Spinal cord (tissue), 10 donors: ENCODE results near the gene SSBP2. TPM values are rescaled to one million over a fixed set of nuclear protein-coding genes. Genes with fewer than 3 reads are reported as not detected.
A peak's percentile ranks its signal among the peaks of the same experiment; 100 is the strongest.
"Not testable (repeated sequence)": the region's sequence is repeated elsewhere in the genome, so short reads cannot be mapped to it uniquely, and the experiment has no call there.

Experiments
- DNase-seq, 6 donors: peaks; one replicate each; pipeline versions ENCODE4 v3.0.0 to v3.0.0-alpha.2; 2013 to 2015; ENCODE audit warnings: low spot score in 6 of 6, low read depth in 4 of 6
- H3K27ac ChIP-seq: one replicate; pipeline ENCODE4 v1.5.1; 2013; ENCODE audit warnings: low read depth, low read length, control low read depth
- H3K27me3 ChIP-seq: one replicate; pipeline ENCODE4 v1.6.1; 2013; ENCODE audit warnings: low read length; ENCODE audit not compliant: control insufficient read depth, insufficient read depth
- H3K36me3 ChIP-seq: one replicate; pipeline ENCODE4 v1.6.1; 2013; ENCODE audit warnings: low read length; ENCODE audit not compliant: control insufficient read depth, insufficient read depth
- H3K4me1 ChIP-seq: one replicate; pipeline ENCODE4 v1.6.1; 2013; ENCODE audit warnings: low read length; ENCODE audit not compliant: control insufficient read depth, insufficient read depth
- H3K4me3 ChIP-seq: one replicate; pipeline ENCODE4 v1.5.1; 2013; ENCODE audit warnings: low read depth, low read length, control low read depth
- H3K9me3 ChIP-seq: one replicate; pipeline ENCODE4 v1.6.1; 2013; ENCODE audit warnings: low read length; ENCODE audit not compliant: control insufficient read depth, insufficient read depth
- WGBS: methylation state at CpG from one replicate; pipeline ENCODE4 v1.1.5; 2013; ENCODE audit warnings: missing lambda C conversion rate; ENCODE audit not compliant: insufficient coverage; 5-methylcytosine and 5-hydroxymethylcytosine counted together
- polyA plus RNA-seq, 2 donors: library from polyadenylated mRNA; unstranded; fragments of 120-200 nt; gene quantifications; one replicate each; pipeline ENCODE4 v1.2.1, GENCODE V29; 2013; ENCODE audit not compliant: insufficient read length in 2 of 2
- total RNA-seq, 2 donors: library from RNA; depleted of rRNA in 1 of 2; stranded (reverse); fragments of 120-200 nt in 1 of 2; fragments of >200 nt in 1 of 2; gene quantifications; one replicate each; pipeline versions ENCODE4 v1.2.3 to v1.2.4, GENCODE V29; 2013 to 2014
- donor health status: healthy.

Gene SSBP2
- total and polyA plus RNA-seq, 4 donors, result 77.7 to 92.0 (median 88.4) TPM

GRCh38 chr5:81698813-81699212, 52.1 kb downstream of the SSBP2 start:
- no peaks in the 10 kb centered on the region for H3K36me3 ChIP-seq
- 100% methylated on average over 1 of the region's 2 CpGs for WGBS
- no peak for DNase-seq

DNA sequence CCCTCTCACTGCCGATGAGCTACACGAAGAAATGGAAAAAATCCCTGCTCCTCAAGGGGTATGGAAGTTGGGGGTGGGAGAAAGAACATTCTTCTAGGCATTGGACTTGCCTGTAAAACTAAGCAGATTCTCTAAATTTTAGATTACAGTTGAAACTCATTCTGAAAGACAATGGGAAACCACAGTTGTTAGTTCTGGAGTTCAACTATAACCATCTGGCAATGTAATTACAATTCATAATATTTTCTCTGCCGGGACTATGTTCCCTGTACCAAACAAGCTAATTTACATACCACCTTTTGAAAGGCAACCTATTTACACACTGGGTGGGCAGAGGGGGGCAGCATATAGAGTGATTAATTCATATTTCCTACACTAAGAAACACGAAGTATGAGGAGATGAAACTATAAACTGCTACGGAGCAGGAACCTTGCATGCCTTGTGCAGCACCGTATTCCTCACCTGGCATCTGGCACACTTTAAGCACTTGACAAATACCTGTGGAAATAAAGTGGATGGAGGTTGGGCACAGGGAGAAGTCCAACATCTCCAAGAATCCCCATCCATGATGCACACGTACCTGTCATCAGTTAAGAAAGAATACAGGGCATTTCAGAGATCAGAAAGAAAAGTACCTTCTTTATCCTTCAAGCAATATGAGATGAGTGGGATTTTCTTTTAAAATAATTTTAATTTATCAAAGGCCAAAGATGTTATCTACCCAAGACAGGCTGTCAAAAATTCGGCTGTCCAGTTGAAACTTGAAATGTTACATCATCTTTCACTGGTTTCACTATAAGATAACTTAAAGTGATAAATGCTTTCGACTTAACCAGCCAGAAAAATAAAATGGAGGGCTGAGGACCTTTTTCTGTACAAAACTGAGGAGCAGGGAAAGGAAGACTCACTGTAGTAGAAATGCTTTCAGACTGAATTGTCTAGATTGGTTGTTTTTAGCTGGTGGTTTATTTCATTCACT, 54.2 kb downstream of the SSBP2 start:
- Histone ChIP-seq H3K9me3 (peaks cover 10% of the 10 kb centered on the region), H3K27ac (no peak overlapping the region), H3K36me3 (no peaks in the 10 kb centered on the region), H3K27me3 (no peaks in the 10 kb centered on the region), H3K4me1 (no peaks in the 10 kb centered on the region), H3K4me3 (no peak overlapping the region)
- 100% methylated on average over 2 of the region's 9 CpGs for WGBS
- DNase-seq, result no peak

More at GRCh38 chr5:81698813-81699212, 52.1 kb downstream of the SSBP2 start:
- H3K27me3 ChIP-seq, result no peaks in the 10 kb centered on the region
- H3K9me3 ChIP-seq, result peaks cover 10% of the 10 kb centered on the region
- H3K4me1 ChIP-seq, result no peaks in the 10 kb centered on the region
- H3K27ac ChIP-seq, result no peak overlapping the region
- no peak overlapping the region for H3K4me3 ChIP-seq

GRCh38 chr5:81694726-81695125, 56.2 kb downstream of the SSBP2 start:
- Histone ChIP-seq H3K4me3 (no peak overlapping the region), H3K36me3 (no peaks in the 10 kb centered on the region)
- no peak for DNase-seq

GRCh38 chr5:81688215-81688614, 62.7 kb downstream of the SSBP2 start:
- Histone ChIP-seq H3K9me3 (peaks cover 8% of the 10 kb centered on the region), H3K27ac (no peak overlapping the region), H3K27me3 (no peaks in the 10 kb centered on the region), H3K36me3 (no peaks in the 10 kb centered on the region), H3K4me3 (no peak overlapping the region), H3K4me1 (no peaks in the 10 kb centered on the region)
- WGBS, result 88% methylated on average over 5 of the region's 5 CpGs
- DNase-seq, result no peak

More at GRCh38 chr5:81694726-81695125, 56.2 kb downstream of the SSBP2 start:
- Histone ChIP-seq H3K27me3 (no peaks in the 10 kb centered on the region), H3K27ac (no peak overlapping the region), H3K4me1 (no peaks in the 10 kb centered on the region), H3K9me3 (no peaks in the 10 kb centered on the region)
- WGBS, result no CpG with 5 or more reads among the region's 2 CpGs

DNA sequence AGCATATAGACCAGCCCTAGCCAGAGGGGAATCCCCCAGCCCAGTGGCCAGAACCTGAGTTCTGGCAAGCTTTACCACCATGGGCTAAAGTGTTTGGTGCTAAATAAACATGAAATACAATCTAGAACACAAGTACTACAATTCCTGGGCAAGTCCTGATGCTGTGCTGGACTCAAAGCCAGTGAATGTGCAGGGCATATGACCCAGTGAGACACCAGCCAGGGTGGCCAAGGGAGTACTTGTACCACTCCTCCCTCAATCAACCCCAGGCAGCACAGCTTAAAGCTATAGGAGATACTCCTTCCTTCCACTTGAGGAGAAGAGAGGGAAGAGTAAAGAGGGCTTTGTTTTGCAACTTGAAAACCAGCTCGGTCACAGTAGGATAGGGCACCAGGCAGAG, 63.6 kb downstream of the SSBP2 start:
- H3K4me3 ChIP-seq, result no peak overlapping the region
- no peak overlapping the region for H3K27ac ChIP-seq
- H3K36me3 ChIP-seq, result no peaks in the 10 kb centered on the region
- H3K27me3 ChIP-seq, result no peaks in the 10 kb centered on the region
- H3K4me1 ChIP-seq, result no peaks in the 10 kb centered on the region
- no peak for DNase-seq
- peaks cover 8% of the 10 kb centered on the region for H3K9me3 ChIP-seq
- 100% methylated on average over 1 of the region's 1 CpG for WGBS

DNA sequence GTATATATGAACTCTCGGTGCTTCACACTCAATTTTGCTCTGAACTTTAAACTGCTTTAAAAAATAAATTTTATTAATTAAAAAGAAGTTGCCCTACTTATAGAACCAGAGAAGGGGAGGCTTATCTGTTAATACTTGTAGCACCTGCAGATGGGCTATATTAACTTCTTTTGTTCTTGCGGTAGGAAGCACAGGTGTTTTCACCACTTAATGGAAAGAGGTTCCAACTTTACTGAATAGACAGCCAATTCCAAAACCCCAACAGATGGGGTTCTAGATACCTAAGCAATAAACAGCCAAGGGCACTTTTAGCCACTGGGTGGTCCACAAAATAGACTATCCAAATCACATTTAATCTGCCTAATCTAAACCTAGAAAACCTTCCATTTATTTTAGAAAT, 65.4 kb downstream of the SSBP2 start:
- DNase-seq, result no peak
- no CpG with 5 or more reads among the region's 2 CpGs for WGBS
- H3K27me3 ChIP-seq, result no peaks in the 10 kb centered on the region
- H3K9me3 ChIP-seq, result peaks cover 12% of the 10 kb centered on the region
- H3K4me1 ChIP-seq, result no peaks in the 10 kb centered on the region
- H3K27ac ChIP-seq, result no peak overlapping the region
- H3K36me3 ChIP-seq, result no peaks in the 10 kb centered on the region
- H3K4me3 ChIP-seq, result no peak overlapping the region

GRCh38 chr5:81679885-81680284, 71.0 kb downstream of the SSBP2 start:
- Histone ChIP-seq H3K4me1 (no peaks in the 10 kb centered on the region), H3K36me3 (no peaks in the 10 kb centered on the region), H3K4me3 (no peak overlapping the region), H3K27me3 (no peaks in the 10 kb centered on the region), H3K27ac (no peak overlapping the region), H3K9me3 (peaks cover 9% of the 10 kb centered on the region)
- WGBS, result 100% methylated on average over 1 of the region's 1 CpG
- DNase-seq, result no peak

DNA sequence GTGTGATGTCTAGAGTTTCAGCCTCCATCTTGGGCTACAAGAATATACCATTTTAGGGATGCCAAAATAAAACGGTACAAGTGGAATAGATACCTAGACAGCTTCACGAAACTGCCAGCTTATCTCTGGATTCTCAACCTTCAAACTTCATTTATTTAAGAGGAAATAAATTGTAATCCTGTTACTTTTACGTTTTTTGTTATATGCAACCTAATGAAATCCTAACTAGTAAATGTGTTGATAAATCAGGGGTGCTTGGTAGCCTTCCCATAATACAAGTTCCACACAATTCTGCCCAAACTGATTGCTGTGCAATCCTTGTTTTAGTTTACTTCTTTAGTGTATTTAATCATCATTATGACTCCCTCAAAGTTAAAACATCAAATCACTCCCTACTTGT, 75.5 kb downstream of the SSBP2 start:
- H3K9me3 ChIP-seq, result peaks cover 1% of the 10 kb centered on the region

DNA sequence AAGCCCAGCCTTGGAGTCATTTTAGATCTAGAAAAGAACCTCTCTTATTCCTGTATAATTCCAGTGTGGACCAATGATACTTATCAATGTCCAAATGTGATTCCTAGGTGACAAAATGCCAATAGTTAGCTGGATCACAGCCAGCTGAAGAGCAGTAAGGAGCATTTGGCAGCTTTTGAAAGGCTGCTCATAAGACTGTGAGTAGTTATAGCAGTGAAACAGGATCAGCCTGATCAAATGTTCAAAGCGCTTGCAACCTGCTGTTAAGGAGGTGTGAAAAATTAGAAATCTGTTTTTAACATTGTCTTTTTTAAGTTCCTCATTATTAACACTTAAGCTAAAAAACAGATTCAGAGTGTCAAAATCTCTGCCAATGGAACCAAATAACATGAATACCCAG, 85.1 kb downstream of the SSBP2 start:
- DNase-seq, result peak in 1 of 6 donors; percentile 8
- WGBS, result no CpG with 5 or more reads among the region's 1 CpG

More for the DNA sequence above, 75.5 kb downstream of the SSBP2 start:
- Histone ChIP-seq H3K27me3 (no peaks in the 10 kb centered on the region), H3K4me3 (no peak overlapping the region), H3K36me3 (no peaks in the 10 kb centered on the region), H3K4me1 (no peaks in the 10 kb centered on the region), H3K27ac (no peak overlapping the region)
- DNase-seq, result no peak
- no CpG with 5 or more reads among the region's 3 CpGs for WGBS

DNA sequence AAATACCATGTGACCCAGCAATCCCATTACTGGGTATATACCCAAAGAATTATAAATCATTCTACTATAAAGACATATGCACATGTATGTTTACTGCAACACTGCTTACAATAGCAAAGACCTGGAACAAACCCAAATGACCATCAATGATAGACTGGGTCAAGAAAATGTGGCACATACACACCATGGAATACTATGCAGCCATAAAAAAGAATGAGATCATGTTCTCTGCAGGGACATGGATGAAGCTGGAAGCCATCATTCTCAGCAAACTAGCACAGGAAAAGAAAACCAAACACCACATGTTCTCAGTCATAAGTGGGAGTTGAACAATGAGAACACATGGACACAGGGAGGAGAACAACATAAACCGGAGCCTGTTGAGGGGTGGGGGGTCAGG, 90.3 kb downstream of the SSBP2 start:
- not testable (repeated sequence) for H3K4me3 ChIP-seq, H3K36me3 ChIP-seq, H3K9me3 ChIP-seq, H3K27me3 ChIP-seq, H3K4me1 ChIP-seq, DNase-seq, H3K27ac ChIP-seq
- WGBS, result no CpG with 5 or more reads among the region's 1 CpG

More for the DNA sequence above, 85.1 kb downstream of the SSBP2 start:
- no peaks in the 10 kb centered on the region for H3K4me1 ChIP-seq
- H3K27ac ChIP-seq, result no peak overlapping the region
- H3K36me3 ChIP-seq, result no peaks in the 10 kb centered on the region
- no peak overlapping the region for H3K4me3 ChIP-seq
- no peaks in the 10 kb centered on the region for H3K27me3 ChIP-seq
- no peaks in the 10 kb centered on the region for H3K9me3 ChIP-seq
